GM13976 (cell line): Measurements from ENCODE around the gene BCL6B.
A peak's percentile ranks its signal among the peaks of the same experiment; 100 is the strongest.

Experiments
- DNase-seq: peaks from one replicate; pipeline ENCODE4 v3.0.0; 2012; ENCODE audit warnings: low spot score
- in situ Hi-C: fragments of 300-500 bp; cut with MboI; formaldehyde crosslinking; loops from one replicate; pipeline ENCODE4 v1.12.0; 2022; ENCODE audit warnings: low sequenced_read_pairs, mixed read lengths, inconsistent platforms; ENCODE audit not compliant: unreplicated experiment
- TF ChIP-seq, protein P1 (sequence below): IDR thresholded peaks from 2 replicates; pipeline ENCODE4 v1.5.1; 2012; ENCODE audit warnings: borderline replicate concordance, mild to moderate bottlenecking; ENCODE audit not compliant: insufficient read depth; ENCODE audit errors: extremely low read depth, missing control alignments, control extremely low read depth

BCL6B gene

GRCh38 chr17:7010523-7010922 lies 12.3 kb upstream of the BCL6B start:
- TF ChIP-seq, protein P1, sequence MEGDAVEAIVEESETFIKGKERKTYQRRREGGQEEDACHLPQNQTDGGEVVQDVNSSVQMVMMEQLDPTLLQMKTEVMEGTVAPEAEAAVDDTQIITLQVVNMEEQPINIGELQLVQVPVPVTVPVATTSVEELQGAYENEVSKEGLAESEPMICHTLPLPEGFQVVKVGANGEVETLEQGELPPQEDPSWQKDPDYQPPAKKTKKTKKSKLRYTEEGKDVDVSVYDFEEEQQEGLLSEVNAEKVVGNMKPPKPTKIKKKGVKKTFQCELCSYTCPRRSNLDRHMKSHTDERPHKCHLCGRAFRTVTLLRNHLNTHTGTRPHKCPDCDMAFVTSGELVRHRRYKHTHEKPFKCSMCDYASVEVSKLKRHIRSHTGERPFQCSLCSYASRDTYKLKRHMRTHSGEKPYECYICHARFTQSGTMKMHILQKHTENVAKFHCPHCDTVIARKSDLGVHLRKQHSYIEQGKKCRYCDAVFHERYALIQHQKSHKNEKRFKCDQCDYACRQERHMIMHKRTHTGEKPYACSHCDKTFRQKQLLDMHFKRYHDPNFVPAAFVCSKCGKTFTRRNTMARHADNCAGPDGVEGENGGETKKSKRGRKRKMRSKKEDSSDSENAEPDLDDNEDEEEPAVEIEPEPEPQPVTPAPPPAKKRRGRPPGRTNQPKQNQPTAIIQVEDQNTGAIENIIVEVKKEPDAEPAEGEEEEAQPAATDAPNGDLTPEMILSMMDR: no peak
- in situ Hi-C loops: loop anchor here (25.0 kb wide), 1 partner anchor 348 kb away; the partner anchor contains the start of genes C17orf100 and MED31
- DNase-seq: no peak

DNA sequence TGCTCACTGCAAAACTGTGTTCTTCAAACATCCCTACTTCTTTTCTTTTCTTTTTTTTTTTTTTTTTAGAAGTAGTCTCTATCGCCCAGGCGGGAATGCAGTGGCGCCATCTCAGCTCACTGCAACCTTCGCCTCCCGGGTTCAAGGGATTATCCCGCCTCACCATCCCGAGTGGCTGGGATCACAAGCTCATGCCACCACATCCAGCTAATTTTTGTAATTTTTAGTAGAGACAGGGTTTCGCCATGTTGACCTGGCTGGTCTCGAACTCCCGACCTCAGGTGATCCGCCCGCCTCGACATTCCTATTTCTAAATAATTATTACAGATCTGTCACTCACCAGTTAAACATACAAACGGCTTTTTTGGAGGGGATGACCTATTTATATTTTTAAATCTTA lies 11.4 kb upstream of the BCL6B start:
- in situ Hi-C loops: loop anchor here (25.0 kb wide), 1 partner anchor 349 kb away; the partner anchor contains the start of genes C17orf100 and MED31
- TF ChIP-seq, protein P1: no peak

GRCh38 chr17:7011942-7012254 lies 11.0 kb upstream of the BCL6B start:
- TF ChIP-seq, protein P1: no peak
- in situ Hi-C loops: loop anchor here (25.0 kb wide), 1 partner anchor 350 kb away; the partner anchor contains the start of genes C17orf100 and MED31
- no peak for DNase-seq

More for the DNA sequence above, 11.4 kb upstream of the BCL6B start:
- DNase-seq: no peak

GRCh38 chr17:7014261-7014994 lies 8.4 kb upstream of the BCL6B start:
- in situ Hi-C loops: loop anchor here (25.0 kb wide), 1 partner anchor 352 kb away; the partner anchor contains the start of genes C17orf100 and MED31

GRCh38 chr17:7014995-7015958 lies 7.6 kb upstream of the BCL6B start:
- TF ChIP-seq, protein P1: no peak
- in situ Hi-C loops: loop anchor here (25.0 kb wide), 1 partner anchor 353 kb away; the partner anchor contains the start of genes C17orf100 and MED31
- DNase-seq: peak; percentile 64

More at GRCh38 chr17:7014261-7014994, 8.4 kb upstream of the BCL6B start:
- TF ChIP-seq, protein P1: peak; percentile 93
- DNase-seq: peak; percentile 93

GRCh38 chr17:7016418-7016817 lies 6.4 kb upstream of the BCL6B start:
- in situ Hi-C loops: loop anchor here (25.0 kb wide), 1 partner anchor 354 kb away; the partner anchor contains the start of genes C17orf100 and MED31
- no peak for DNase-seq
- TF ChIP-seq, protein P1: no peak
